Measurements from ENCODE around the gene SNRPA1. TPM values are rescaled to one million over a fixed set of nuclear protein-coding genes. Genes with fewer than 3 reads are reported as not detected.
A peak's percentile ranks its signal among the peaks of the same experiment; 100 is the strongest.

SNRPA1 gene
- total RNA-seq, 1 experiment from 2014 or later: 32.3 TPM

DNA sequence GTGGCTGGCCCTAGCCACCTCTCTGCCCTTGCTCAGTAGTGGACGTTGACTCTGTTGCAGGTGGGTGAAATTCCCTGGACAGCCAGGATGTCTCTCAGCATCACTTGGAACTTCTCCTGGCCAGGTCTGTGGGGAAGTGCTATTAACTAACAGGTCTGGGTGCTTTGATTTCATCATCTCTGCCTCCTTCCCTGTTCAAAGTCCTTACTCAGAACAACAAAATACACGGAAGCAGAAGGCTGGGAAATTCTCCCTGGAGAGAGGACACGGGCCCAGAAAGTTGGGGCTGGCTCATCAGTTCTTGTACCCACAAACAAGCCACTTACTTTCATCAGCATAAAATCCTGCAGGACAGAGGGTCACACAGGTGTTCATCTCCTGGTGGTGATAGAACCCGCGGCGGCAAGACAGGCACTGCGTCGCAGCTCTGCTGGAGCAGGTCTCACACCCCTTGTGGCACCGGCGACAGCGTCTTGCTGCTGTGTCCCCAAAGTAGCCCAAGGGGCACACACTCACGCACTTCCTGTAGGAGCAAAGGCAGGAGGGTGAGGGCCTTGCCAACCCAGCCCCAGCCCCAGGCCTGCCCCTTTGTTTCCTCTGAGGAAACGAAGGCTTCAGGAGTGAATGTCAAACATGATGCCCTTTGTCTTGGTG lies 29.6 kb upstream of the SNRPA1 start:
- no peak for DNase-seq
- H3K36me3 ChIP-seq (replicated peaks; ENCODE audit: control insufficient read depth, insufficient read depth, low read length): no peaks in the 10 kb centered on the region
- no peak overlapping the region for H3K4me3 ChIP-seq (ENCODE audit: insufficient read depth, low read depth, low read length)
- H3K27me3 ChIP-seq (ENCODE audit: control insufficient read depth, insufficient read depth, low read length): no peaks in the 10 kb centered on the region

DNA sequence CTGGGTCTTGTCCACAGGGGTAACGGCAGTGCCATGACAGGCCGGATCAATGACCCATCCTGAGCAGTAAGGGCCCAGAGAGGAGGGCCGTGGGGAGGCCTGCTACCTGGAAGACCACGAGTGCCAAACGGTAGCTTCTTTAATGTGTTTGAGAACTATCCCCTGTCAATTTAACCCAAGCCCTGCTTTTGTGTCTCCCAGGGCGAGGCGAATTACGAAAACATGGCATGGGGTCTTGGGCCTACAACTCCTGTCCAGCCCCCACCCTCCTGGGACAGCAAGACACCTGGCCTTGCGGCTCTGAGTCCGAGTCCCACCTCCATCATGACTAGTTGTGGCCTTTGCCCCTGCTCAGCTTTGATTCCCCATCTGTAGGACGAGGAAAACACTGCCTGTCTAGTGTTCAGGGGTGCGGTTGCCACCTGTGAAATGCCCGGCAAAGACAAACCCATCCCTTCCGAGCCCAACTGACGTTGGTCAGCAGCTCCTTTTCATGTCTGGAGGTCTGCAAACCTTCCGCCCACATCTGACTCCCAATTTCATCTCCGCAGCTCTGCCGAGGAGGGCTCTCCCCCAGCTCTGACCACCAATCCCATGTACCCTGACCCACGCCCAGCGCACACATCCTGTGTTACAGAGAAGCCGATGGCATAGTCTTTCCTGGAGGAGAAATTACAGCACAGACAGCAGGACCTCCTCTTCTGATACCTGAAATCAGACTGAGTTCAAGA lies 28.9 kb upstream of the SNRPA1 start:
- Histone ChIP-seq H3K27me3 (ENCODE audit: control insufficient read depth, insufficient read depth, low read length) (no peaks in the 10 kb centered on the region), H3K36me3 (replicated peaks; ENCODE audit: control insufficient read depth, insufficient read depth, low read length) (no peaks in the 10 kb centered on the region), H3K4me3 (ENCODE audit: insufficient read depth, low read depth, low read length) (no peak overlapping the region)
- no peak for DNase-seq

DNA sequence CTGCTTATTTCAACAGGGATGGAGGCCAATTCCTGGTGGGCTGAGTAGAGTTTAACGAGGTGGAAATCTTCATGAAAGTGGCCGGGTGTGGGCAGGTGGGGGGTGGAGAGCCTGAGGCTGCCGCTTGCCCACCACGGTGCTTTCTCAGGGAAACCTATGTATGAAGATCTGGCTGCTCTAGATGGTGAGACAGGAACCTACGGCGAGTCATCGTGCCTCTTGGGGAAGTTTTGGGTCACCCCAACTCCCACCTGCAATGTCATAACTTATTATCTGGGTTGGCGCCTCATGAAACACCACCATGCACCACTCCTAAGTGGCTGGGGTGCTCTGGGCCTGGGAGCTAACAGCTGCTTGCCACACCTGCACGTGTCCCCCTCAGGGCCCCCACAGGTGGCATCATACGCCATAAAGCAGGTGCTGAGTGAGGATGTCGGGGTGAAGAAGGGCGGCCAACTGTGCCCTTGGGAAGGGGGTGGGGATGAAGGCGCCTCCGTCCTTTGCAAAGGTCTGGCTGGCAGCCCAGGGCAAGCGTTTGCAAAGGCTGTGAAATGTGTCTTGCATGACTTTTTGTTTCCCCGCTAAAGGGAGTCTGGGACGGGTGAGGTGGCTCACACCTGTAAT lies 27.9 kb upstream of the SNRPA1 start:
- DNase-seq: no peak
- H3K36me3 ChIP-seq (replicated peaks; ENCODE audit: control insufficient read depth, insufficient read depth, low read length): no peaks in the 10 kb centered on the region
- H3K27me3 ChIP-seq (ENCODE audit: control insufficient read depth, insufficient read depth, low read length): no peaks in the 10 kb centered on the region
- H3K4me3 ChIP-seq (ENCODE audit: insufficient read depth, low read depth, low read length): no peak overlapping the region

GRCh38 chr15:101322016-101322695 lies 27.1 kb upstream of the SNRPA1 start:
- Histone ChIP-seq H3K36me3 (replicated peaks; ENCODE audit: control insufficient read depth, insufficient read depth, low read length) (no peaks in the 10 kb centered on the region), H3K4me3 (ENCODE audit: insufficient read depth, low read depth, low read length) (no peak overlapping the region)
- no peak for DNase-seq

DNA sequence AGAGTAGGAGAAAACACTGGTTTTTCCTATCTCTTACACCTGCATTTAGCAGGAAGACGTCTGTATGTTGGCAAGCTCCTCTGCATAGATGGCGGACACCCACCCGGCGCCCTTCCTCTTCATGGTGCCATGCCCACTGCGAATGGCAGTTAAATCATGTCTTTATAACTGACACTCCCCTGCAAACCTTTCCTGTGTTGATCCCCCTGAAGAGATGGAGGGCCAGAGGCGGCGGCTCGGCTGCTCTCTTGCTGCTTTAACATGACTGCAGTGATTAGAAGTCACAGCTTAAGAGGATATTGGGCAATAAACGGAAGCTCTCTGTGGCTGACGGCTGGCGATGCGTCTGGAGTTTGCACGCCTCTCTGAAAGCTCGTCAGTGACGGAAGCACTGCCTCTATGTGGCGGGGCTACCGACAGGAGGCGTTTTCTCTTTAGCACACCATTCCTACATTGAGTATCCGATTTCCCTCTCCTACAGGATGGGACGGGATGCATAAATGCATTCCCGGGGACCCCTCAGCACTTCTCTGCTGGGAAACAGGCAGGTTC lies 25.5 kb upstream of the SNRPA1 start:
- peak; percentile 89 for DNase-seq
- no peak overlapping the region for H3K4me3 ChIP-seq (ENCODE audit: insufficient read depth, low read depth, low read length)
- no peaks in the 10 kb centered on the region for H3K27me3 ChIP-seq (ENCODE audit: control insufficient read depth, insufficient read depth, low read length)
- H3K36me3 ChIP-seq (replicated peaks; ENCODE audit: control insufficient read depth, insufficient read depth, low read length): no peaks in the 10 kb centered on the region

More at GRCh38 chr15:101322016-101322695, 27.1 kb upstream of the SNRPA1 start:
- no peaks in the 10 kb centered on the region for H3K27me3 ChIP-seq (ENCODE audit: control insufficient read depth, insufficient read depth, low read length)

GRCh38 chr15:101318839-101319238 lies 23.8 kb upstream of the SNRPA1 start:
- H3K36me3 ChIP-seq (replicated peaks; ENCODE audit: control insufficient read depth, insufficient read depth, low read length): no peaks in the 10 kb centered on the region
- no peaks in the 10 kb centered on the region for H3K27me3 ChIP-seq (ENCODE audit: control insufficient read depth, insufficient read depth, low read length)
- H3K4me3 ChIP-seq (ENCODE audit: insufficient read depth, low read depth, low read length): no peak overlapping the region
- DNase-seq: no peak

- no peak overlapping the region for H3K4me3 ChIP-seq (ENCODE audit: insufficient read depth, low read depth, low read length)
- no peaks in the 10 kb centered on the region for H3K36me3 ChIP-seq (replicated peaks; ENCODE audit: control insufficient read depth, insufficient read depth, low read length)
- no peak for DNase-seq
- H3K27me3 ChIP-seq (ENCODE audit: control insufficient read depth, insufficient read depth, low read length): no peaks in the 10 kb centered on the region
Measured at GRCh38 chr15:101318147-101318819, 23.2 kb upstream of the SNRPA1 start.

DNA sequence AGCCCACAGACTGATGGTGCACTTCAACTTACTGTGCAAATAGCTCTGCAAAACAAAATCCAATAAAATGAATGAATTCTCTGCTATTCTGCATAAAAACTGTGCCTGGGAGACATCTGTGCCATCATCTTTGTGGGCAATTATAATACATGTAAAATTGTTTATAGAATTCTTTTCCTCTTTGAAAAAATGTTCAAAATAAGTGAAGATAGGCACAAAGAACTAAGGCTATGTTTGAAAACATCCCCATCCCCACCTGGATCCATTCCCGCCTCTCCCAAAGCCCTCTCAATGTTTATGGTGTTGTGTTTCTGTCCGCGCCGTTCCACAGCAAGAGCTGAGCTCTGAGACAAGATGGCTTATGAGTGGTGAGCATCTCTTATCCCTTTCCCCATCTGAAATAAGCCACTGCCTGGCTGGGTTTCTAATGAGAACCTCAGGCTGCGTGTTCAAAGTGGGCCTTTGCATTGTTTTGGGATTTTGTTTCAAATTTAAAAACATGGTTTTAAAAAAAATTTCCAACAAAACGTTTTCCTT lies 22.4 kb upstream of the SNRPA1 start:
- Histone ChIP-seq H3K27me3 (ENCODE audit: control insufficient read depth, insufficient read depth, low read length) (no peaks in the 10 kb centered on the region), H3K36me3 (replicated peaks; ENCODE audit: control insufficient read depth, insufficient read depth, low read length) (no peaks in the 10 kb centered on the region), H3K4me3 (ENCODE audit: insufficient read depth, low read depth, low read length) (no peak overlapping the region)
- DNase-seq: no peak

DNA sequence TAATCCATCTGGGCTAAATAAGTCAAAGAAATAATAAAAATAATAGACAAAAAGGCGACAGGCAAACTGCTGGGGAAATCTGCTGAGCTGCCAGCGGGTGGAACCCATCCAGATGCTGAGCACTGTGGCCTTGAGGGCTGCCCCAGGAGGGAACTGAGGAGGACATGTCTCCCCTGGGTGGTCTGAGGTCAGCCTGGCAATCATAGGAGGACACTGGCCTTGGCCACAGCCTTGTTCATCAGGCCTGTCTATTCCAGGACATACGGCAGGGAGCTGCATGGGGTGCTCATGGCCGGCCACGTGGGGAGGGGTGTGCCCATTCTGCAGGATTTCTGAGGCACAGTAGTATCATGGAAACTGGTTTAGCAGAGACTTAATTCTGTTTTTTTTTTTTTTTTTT lies 21.5 kb upstream of the SNRPA1 start:
- Histone ChIP-seq H3K36me3 (replicated peaks; ENCODE audit: control insufficient read depth, insufficient read depth, low read length) (no peaks in the 10 kb centered on the region), H3K4me3 (ENCODE audit: insufficient read depth, low read depth, low read length) (no peak overlapping the region)
- DNase-seq: no peak

GRCh38 chr15:101315736-101316135 lies 20.7 kb upstream of the SNRPA1 start:
- Histone ChIP-seq H3K4me3 (ENCODE audit: insufficient read depth, low read depth, low read length) (no peak overlapping the region), H3K36me3 (replicated peaks; ENCODE audit: control insufficient read depth, insufficient read depth, low read length) (no peaks in the 10 kb centered on the region), H3K27me3 (ENCODE audit: control insufficient read depth, insufficient read depth, low read length) (no peaks in the 10 kb centered on the region)
- no peak for DNase-seq

More for the DNA sequence above, 21.5 kb upstream of the SNRPA1 start:
- no peaks in the 10 kb centered on the region for H3K27me3 ChIP-seq (ENCODE audit: control insufficient read depth, insufficient read depth, low read length)

DNA sequence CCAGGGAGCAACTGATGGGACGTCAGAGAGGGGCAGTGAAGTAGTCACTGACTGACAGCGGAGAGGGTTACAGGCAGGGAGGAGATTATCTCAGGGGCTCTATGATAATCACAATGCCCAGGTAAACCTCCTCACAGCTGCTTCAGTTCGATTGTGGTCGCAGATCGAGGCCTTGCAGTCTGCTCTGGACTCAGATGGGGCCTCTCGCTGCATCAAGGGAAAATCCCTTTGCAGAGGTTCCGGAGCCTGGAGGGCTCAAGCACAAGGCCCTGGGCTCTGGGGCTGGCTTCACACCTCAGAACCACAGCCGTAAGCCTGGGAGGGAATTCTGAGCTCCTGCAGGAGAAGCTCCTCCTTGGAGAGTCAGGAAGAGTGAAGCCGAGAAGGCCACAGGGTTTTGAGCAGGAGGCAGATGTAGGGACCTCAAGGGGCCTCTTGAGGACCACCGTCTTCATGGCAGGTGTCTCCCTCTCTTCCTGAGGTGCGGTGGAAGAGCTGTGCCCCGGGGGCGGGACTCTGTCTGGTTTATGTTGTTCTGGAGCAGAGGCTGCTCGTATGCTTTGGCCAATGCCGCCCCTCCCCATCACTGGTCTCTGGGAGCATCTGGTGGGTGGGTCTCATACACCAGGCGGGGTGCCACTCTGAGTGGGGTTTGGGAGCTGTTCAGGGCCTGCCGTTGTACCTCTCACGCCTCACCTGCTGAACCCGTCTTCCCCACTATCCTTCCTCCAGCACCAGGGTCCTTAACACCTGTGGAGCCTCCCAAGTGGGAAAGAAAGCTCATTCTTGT lies 19.5 kb upstream of the SNRPA1 start:
- DNase-seq: no peak
- H3K4me3 ChIP-seq (ENCODE audit: insufficient read depth, low read depth, low read length): no peak overlapping the region
- no peaks in the 10 kb centered on the region for H3K27me3 ChIP-seq (ENCODE audit: control insufficient read depth, insufficient read depth, low read length)
- H3K36me3 ChIP-seq (replicated peaks; ENCODE audit: control insufficient read depth, insufficient read depth, low read length): no peaks in the 10 kb centered on the region

- no peaks in the 10 kb centered on the region for H3K36me3 ChIP-seq (replicated peaks; ENCODE audit: control insufficient read depth, insufficient read depth, low read length)
- peak; percentile 68 for DNase-seq
- H3K4me3 ChIP-seq (ENCODE audit: insufficient read depth, low read depth, low read length): no peak overlapping the region
- no peaks in the 10 kb centered on the region for H3K27me3 ChIP-seq (ENCODE audit: control insufficient read depth, insufficient read depth, low read length)
Measured at GRCh38 chr15:101313041-101313761, 18.2 kb upstream of the SNRPA1 start.

DNA sequence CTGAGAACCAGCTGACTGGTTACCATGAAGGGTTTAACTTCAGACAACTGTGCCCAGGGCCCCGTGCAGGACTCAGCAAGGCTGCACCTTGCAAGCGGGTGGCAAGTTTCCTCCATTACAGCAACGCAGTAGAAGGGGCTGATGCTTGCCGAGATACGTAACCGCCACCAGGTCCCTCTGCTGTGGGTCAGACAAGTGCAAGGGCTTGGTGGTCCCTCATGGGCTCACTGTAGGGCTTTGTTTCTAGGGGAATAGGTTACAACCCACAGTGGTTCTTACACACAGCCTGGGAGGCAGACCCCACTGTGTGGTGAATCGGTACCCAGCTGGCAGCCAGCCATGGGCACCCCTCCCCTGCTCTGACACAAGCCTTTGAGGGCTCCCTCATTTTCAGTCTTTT lies 15.5 kb upstream of the SNRPA1 start:
- no peaks in the 10 kb centered on the region for H3K27me3 ChIP-seq (ENCODE audit: control insufficient read depth, insufficient read depth, low read length)
- DNase-seq: no peak
- H3K4me3 ChIP-seq (ENCODE audit: insufficient read depth, low read depth, low read length): no peak overlapping the region
- H3K36me3 ChIP-seq (replicated peaks; ENCODE audit: control insufficient read depth, insufficient read depth, low read length): no peaks in the 10 kb centered on the region
